Neutrophil (primary cell): ENCODE measurements around the gene HSD17B14.

Source experiments
- H3K27ac ChIP-seq: fragments of 200-600 bp; sonication (generic); 2 replicates; pipeline ENCODE4 v1.5.1; 2016; ENCODE audit warnings: mild to moderate bottlenecking, moderate library complexity
- H3K27me3 ChIP-seq: fragments of 200-600 bp; sonication (generic); 2 replicates; pipeline ENCODE4 v1.6.0; 2016; ENCODE audit warnings: mild to moderate bottlenecking
- H3K36me3 ChIP-seq: fragments of 200-600 bp; sonication (generic); 2 replicates; pipeline ENCODE4 v1.5.1; 2017
- H3K4me1 ChIP-seq, 2 experiments: fragments of 200-600 bp in 1 of 2; sonication (generic) in 1 of 2; 1 replicate in 1 of 2; 2 replicates in 1 of 2; pipeline versions ENCODE4 v1.5.1 to v1.6.1; 2013 to 2016; ENCODE audit warnings: low read depth in 1 of 2, low read length in 1 of 2, mild to moderate bottlenecking in 1 of 2, moderate library complexity in 1 of 2; ENCODE audit not compliant: control insufficient read depth in 1 of 2, insufficient read depth in 1 of 2
- H3K4me3 ChIP-seq, 2 experiments: fragments of 200-600 bp in 1 of 2; sonication (generic) in 1 of 2; 1 replicate in 1 of 2; 2 replicates in 1 of 2; pipeline ENCODE4 v1.5.1; 2013 to 2016; ENCODE audit warnings: low read depth in 1 of 2, low read length in 1 of 2, mild to moderate bottlenecking in 1 of 2, moderate library complexity in 1 of 2
- H3K9me3 ChIP-seq: fragments of 200-600 bp; sonication (generic); 2 replicates; pipeline ENCODE4 v1.5.1; 2016
- TF ChIP-seq, protein P1 (sequence below): fragments of 200-600 bp; sonication (generic); IDR thresholded peaks from 2 replicates; pipeline ENCODE4 v1.5.1; 2016; ENCODE audit warnings: antibody characterized with exemption

The HSD17B14 gene

DNA sequence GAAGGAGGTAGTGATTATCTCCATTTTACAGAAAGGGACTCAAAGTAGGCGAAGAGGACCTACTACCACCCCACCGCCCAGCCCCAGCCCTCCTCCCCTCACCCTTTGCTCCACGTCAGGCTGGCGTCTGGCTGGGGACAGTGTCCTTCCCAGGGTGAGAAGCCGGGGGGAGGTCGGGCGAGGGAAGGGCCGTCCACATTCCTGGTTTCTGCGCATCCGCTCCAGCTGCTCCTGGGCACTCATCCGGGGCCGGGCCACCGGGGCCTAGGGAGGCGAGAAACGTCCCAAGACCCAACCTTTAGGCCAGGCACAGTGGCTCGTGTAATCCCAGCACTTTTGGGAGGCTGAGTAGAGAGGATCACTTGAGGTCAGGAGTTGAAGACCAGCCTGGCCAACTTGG, 4.8 kb upstream of the HSD17B14 start:
- no peak overlapping the region for H3K4me3 ChIP-seq

GRCh38 chr19:48837687-48838086, 1.4 kb upstream of the HSD17B14 start:
- Histone ChIP-seq H3K27me3 (peaks cover 28% of the 10 kb centered on the region), H3K4me3 (no peak overlapping the region), H3K27ac (no peak overlapping the region), H3K4me1 (peaks cover 9 to 16% of the 10 kb centered on the region in 2 experiments), H3K36me3 (no peaks in the 10 kb centered on the region), H3K9me3 (no peaks in the 10 kb centered on the region)
- TF ChIP-seq, protein P1, sequence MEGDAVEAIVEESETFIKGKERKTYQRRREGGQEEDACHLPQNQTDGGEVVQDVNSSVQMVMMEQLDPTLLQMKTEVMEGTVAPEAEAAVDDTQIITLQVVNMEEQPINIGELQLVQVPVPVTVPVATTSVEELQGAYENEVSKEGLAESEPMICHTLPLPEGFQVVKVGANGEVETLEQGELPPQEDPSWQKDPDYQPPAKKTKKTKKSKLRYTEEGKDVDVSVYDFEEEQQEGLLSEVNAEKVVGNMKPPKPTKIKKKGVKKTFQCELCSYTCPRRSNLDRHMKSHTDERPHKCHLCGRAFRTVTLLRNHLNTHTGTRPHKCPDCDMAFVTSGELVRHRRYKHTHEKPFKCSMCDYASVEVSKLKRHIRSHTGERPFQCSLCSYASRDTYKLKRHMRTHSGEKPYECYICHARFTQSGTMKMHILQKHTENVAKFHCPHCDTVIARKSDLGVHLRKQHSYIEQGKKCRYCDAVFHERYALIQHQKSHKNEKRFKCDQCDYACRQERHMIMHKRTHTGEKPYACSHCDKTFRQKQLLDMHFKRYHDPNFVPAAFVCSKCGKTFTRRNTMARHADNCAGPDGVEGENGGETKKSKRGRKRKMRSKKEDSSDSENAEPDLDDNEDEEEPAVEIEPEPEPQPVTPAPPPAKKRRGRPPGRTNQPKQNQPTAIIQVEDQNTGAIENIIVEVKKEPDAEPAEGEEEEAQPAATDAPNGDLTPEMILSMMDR = no peak

More for the DNA sequence above, 4.8 kb upstream of the HSD17B14 start:
- H3K27me3 ChIP-seq = peaks cover 22% of the 10 kb centered on the region
- H3K4me1 ChIP-seq = peaks cover 3 to 10% of the 10 kb centered on the region in 2 experiments
- H3K36me3 ChIP-seq = no peaks in the 10 kb centered on the region
- TF ChIP-seq, protein P1 = no peak
- no peak overlapping the region for H3K27ac ChIP-seq
- H3K9me3 ChIP-seq = no peaks in the 10 kb centered on the region

- H3K4me3 ChIP-seq = no peak overlapping the region
Observed at GRCh38 chr19:48837051-48837524, 797 bp upstream of the HSD17B14 start.

DNA sequence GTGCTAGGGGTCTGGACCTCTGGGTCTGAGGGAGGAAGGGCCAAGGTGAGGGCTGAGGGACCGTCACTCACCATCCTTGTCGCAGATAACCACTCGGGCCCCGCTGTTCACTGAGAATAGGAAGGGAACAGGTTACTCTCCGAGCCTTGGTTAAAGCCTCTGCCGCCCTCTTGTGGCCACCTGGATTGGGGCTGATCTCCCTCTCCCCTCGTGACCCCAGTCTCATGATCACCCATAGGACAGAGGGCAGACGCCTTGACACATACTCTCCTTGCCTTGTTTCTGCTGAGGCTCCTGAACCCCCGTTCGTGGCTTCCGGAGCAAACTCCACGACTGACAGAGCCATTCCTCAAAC, 580 bp downstream of the HSD17B14 start:
- Histone ChIP-seq H3K27ac (no peak overlapping the region), H3K36me3 (no peaks in the 10 kb centered on the region), H3K4me3 (no peak overlapping the region), H3K27me3 (peaks cover 28% of the 10 kb centered on the region), H3K9me3 (no peaks in the 10 kb centered on the region), H3K4me1 (peaks cover 9 to 16% of the 10 kb centered on the region in 2 experiments)
- TF ChIP-seq, protein P1 = peak; percentile 75

More at GRCh38 chr19:48837051-48837524, 797 bp upstream of the HSD17B14 start:
- no peaks in the 10 kb centered on the region for H3K36me3 ChIP-seq
- peaks cover 28% of the 10 kb centered on the region for H3K27me3 ChIP-seq
- H3K9me3 ChIP-seq = no peaks in the 10 kb centered on the region
- peaks cover 9 to 16% of the 10 kb centered on the region in 2 experiments for H3K4me1 ChIP-seq
- no peak overlapping the region for H3K27ac ChIP-seq
- TF ChIP-seq, protein P1 = no peak

DNA sequence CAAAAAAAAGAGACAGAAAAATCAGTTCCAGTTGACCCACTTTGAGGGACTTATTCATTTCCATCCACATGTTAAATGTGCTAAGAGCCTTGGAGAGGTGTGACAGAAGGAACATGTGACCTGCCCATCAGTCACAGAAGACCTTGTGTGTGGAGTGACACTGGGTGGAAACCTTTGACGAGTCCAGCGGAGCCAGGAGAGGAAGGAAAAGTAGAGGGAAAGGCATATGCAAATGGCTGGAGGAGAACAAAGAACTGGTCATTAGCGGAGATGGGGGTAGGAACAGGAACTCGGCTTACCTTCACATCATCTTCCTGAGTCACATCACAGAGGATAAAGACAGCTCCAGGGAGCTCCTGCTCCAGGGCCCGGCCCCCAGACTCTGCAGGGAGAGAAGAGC, 2.3 kb downstream of the HSD17B14 start:
- H3K36me3 ChIP-seq = no peaks in the 10 kb centered on the region
- no peaks in the 10 kb centered on the region for H3K9me3 ChIP-seq

More for the DNA sequence above, 2.3 kb downstream of the HSD17B14 start:
- Histone ChIP-seq H3K27ac (no peak overlapping the region), H3K4me1 (peaks cover 9 to 16% of the 10 kb centered on the region in 2 experiments), H3K4me3 (no peak overlapping the region), H3K27me3 (peaks cover 28% of the 10 kb centered on the region)
- TF ChIP-seq, protein P1 = no peak
